NCI-H524 treated with DMSO at 0.1 percent for 48 hours (cell line): Measurements from ENCODE around the gene CD151.

Source experiments
- DNase-seq: peaks from one replicate; lab custom pipeline; 2025; lab: John Stamatoyannopoulos, UW

CD151 gene

DNA sequence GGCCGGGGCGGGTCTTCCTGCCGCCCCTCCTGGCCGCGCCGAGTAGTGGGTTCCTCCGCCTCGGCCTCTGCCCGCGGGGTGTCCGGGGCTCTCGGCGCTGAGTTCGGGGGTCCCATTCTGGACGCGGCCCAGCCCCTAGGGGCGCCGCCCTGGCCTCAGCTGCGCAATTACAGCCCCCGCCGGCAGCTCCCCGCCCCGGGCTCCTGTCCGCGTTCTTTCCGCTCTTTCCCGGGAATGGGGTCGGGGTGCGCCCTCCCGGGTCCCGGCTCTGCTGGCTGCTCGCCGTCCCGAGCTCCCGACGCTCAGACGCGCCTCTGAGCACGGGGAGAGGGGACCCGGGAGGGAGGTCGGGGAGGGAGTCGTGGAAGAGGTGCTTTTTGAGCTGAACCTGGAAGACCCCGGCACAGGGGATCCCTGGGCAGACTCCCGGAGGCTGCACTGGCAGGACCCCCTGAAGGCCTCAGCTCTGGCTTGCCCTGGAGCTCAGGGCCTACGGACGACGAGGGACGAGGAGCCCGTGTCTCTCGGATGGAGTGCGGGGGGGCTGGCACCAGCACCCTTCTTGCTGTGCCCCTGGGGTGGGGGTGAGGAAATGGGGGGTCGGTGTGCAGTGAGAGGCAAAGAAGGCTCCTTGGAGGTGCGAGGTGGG, 10.5 kb downstream of the CD151 start:
- no peak for DNase-seq

DNA sequence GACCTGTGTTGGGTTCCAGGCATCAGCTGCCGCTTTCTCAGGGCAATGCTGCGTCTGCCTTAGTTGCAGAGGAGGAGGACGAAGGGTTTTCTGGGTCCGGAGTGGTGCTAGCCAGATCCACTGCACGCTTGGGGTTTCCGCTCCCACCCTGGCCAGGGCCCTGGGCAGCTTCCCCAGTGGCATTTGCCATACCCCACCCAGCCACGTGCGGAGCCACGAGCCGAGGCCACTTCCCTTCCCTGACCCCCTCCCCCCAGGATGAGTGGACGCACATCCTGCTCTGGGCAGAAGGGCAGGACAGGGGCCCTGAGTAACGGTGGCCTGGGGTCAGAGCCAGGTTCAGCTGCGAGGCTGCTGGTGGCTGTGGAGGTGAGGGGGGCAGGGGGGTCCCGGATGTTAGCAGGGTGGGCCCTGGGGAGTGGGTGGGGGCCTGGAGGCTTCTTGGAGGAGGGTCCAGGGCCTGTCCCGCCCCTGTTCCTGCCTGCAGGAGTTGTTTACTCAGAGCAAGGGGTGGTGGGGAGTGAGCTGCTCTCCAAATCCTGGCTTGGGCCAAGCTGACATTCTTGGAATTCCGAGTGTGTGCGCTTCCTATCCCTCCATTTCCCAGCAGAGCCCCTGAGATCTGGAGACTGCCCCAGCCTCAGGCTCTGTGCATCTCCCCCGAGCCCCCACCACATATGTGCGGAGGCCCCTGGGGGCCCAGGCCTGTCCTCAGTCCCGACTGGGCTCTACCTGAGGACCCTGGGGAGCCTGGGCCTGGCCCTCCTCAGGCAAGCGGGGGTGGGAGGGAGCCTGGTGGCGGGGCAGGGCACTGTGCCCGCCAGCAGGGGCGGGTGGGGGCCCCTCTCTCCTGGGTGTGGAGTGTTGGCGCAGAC, 11.3 kb downstream of the CD151 start:
- no peak for DNase-seq

DNA sequence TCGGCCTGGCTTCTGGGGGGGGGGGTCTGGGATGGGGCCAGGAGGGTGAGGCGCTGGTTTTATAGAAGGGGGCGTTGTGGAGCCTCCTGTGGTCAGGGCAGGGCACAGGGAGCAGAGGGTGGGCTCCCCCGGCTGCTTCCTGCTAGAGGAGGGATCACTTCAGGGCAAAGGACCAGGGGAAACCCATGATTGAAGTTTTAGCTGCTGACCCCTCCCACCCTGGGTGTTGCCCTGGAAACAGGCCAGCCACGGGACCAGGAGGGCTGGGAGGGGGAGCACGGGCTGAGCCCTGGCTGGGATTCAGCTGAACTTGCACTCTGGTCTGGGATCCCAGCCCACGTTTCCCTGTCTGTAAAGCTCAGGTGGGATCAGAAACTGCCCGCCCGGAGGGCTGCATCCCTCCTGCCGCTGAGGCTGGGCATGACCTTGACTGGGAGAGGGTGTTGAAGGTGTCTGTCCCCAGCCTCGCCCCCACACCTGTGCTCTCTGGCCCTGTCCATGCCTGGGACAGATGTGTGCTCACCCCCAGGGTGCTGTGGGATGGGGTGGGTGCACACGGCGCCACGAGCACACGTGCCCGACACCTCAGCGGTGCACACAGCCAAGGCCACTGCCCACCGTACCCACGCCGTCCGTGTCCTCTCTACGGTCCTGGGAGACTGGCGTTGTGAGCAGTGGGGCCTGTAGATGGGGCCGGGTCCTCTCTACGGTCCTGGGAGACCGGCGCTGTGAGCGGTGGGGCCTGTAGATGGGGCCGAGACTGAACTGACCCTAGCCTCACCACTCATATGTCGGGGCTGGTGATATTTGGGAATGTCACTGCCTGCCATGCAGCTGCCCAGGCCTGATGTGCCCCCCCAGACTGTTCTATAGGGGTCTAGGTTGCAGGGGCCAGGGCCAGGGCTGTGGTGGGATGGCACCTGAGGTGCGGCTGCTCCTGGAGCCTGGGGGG, 12.2 kb downstream of the CD151 start:
- DNase-seq, result no peak

DNA sequence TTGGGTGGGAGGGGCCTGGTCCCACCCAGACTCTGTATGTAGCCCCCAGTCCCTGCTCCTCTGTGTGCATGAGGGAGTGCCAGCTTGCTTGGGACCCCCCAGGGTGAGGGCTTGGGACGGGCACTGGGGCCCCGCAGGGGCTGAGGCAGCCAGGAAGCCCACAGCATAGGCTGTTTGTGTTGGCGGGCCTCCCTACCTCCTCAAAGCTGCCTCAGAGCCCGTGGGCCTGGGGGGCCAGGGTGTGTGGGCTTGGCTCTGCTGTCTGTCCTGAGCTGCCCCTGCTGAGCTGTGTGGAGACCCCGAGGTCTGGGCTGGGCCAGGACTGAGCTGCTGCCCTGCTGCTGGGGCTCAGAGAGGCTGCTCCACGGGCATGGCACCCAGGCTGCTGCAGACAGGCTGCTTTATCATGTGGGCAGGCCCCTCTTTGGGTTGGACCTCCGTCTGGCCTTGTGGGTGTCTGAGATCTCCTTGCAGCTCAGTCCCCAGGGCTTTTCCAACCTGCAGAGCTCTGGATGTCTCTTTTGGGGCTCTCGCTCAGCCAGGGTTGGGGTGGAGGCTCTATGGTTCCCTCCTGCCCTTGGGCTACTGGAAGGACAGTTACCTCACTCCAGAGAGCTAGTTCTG, 13.2 kb downstream of the CD151 start:
- no peak for DNase-seq

DNA sequence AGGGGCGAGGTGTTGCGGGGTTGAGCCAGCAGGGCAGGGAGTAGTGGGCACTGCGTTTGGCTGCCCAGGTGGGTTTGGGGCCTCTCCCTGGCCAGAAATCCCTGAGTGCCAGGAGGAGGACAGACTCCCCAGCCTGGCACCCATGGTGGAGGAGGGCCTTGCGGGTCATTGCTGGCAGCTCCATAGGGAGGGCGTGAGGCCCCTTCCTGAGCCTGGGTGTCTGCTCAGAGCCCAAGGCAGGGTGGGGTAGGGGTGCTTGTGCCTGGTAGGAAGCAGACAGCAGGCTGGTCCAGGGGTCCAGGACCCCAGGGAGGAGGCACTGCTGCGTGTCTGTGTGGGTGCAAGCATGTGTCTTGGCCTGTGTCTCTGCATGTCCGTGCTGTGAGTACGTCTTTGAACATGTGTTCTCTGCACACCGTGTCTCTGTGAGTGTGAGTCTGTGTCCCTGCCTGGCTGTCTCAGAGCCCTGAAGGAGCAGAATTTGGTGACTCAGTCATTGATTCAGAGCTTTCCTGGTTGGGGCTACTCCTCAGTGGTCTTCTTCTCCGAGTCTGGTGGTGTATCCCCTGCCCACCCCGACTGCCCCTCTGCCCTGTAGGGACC, 13.8 kb downstream of the CD151 start:
- no peak for DNase-seq

DNA sequence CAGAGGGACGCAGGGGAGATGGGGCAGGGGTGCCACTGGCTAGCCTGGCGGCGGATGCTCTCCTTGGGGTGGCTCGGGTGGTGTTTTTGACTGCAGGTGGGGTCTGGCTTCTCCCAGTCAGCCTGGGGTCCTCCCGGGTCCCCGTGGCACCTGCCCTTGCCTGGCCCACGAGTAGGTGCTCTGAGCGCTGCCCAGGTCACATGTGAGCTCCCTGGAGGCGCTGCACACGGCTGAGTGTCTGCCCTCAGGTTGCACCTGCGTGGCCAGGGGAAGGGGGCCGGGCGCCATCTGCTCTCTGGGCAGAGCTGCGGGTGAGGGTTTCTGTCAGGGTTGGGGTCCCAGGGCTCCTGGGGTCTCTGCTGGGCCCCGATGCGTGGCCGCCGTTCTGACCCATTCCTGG, 15.1 kb downstream of the CD151 start:
- DNase-seq, result no peak

DNA sequence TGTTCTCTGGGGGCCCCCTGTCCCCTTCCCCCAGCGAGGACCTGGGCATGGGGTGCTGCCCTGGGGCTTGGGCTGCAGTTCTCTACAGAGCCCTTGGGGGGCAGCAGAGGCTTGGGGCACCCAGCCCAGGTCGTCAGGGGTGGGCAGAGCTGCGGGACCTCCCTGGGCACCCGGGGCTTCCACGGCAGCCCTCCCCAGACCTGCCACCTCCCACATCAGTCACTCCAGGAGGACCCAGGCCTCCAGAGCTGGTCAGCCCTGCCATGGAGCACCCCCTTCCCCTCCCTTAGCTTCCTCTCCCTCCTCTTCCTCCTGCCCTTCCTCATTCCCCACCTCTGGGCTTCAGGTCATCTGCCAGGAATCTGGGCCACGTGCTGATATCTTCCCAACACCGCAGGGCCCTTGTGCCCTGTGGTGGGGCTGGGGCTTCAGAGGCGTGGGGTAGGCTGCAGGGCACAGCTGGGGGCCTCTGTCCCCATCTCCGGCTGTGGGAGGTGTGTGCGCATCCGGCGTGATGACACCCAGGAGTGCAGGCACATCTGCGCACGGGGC, 15.7 kb downstream of the CD151 start:
- no peak for DNase-seq

DNA sequence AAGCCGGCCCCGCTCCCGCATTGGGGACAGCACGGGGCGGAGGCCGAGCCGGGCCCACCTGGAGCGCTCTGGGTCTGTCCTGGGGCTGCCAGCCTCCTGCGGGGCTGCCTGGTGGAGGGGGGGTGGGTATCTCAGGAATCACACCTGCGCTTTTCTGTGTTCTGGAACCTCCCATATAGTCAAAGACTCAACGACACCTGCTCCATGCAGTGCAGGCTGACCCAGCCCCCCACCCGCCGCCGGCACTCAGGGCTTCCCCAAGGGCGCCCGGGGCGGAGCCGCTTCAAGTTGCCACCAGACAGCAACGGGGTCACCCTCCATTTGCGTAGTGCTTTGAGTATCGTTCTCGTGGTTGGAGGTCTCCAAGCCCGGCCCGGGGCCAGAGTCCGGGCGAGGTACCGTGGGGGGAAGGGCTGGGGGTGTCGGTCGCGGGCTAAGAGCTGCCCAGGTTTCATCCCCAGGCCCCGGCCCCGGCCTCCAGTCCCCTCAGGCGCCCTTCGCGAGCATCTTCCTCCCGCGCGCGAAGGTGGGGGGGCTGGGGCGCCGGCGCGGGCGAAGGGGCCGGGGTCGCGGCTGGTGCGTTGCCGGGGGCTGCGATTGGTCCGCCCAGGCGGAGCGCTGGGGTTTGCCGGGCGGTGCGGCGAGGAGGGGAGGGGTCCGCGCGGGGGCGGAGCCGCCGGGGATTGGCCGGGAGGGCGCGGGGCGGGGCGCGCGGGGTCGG, 16.5 kb downstream of the CD151 start:
- DNase-seq, result no peak

DNA sequence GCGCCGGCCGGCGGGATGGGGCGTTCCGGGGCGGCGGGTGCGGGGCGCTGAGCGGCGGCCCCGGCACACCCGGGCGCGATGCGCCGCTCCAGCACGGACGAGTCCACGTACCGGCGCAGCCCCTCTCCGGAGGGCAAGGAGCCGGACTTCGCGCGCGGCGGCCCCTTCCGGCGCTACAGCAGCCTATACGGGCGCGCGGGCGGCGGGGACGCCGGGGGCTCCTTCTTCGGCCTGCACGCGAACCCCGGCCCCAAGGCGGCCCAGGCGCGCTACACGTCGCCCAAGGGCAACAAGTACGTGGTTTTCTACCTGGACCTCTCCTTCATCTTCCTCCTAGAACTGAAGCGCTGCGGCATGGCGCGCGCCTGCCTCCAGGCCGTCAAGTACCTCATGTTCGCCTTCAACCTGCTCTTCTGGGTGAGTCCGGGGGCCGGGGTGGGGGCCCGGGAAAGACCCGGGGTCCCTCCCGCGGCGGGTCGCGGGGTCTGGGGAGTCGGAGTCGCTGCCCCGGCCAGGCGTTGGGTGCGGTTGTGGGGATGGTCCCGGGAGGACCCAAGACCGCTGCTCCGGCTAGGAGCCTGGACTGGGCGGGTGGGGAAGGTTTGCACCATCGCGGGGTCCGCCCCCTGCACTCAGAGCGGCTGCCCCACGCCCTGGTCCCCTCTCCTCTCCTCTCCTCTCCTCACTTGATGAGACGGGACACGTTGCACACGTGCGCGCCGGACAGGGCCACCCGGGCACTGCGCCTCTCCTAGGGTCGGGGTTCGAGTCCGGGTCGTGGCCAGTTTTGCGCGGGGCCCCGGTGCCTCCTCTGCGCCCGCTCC, 17.4 kb downstream of the CD151 start:
- no peak for DNase-seq

DNA sequence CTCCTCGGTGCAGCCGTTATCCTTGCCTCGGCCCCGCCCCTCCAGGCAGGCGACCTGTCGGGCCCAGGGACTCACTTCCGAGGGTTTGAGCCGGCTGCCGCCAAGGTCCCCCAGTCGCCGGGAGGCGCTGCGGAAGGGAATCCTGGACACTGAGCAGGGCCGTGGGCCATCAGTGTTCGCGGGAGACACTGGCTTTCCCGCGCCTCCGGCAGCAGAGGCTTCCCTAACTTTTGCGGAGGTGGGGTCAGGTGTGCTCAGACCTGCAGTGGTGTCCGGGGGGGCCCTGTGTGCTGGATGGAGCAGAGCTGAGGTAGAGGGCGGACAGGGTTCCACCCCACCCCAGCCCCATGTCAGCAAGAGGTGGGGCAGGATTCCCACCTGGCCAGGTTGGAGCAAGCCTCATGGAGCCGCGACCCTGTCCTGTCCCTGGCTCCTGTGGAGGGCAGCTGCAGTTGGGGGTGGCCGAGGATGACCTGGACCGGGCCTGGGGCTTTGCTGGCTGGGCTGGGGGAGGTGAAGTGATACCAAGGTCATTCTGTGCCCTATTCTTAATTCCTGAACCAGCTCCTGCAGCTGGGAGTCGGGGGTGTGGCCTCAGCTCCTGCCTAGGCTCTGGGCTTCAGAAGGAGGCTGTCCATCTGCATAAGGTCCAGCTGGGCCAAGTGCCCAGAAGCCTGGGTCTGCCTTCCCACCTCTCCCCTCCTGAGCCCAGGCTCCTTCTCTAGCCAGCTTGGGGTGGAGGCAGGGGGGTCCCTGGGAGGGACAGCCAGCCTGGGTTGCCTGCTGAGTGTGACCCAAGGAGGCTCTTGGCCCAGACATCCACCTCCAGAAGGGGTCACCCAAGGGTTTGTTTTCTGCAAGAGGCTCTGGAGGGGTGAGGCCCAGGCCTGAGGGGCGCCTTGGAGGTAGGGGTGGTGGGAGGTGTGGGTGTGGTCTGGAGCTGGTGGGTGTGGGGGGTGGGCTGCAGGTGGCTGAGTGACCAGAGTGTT, 18.3 kb downstream of the CD151 start:
- DNase-seq, result no peak

DNA sequence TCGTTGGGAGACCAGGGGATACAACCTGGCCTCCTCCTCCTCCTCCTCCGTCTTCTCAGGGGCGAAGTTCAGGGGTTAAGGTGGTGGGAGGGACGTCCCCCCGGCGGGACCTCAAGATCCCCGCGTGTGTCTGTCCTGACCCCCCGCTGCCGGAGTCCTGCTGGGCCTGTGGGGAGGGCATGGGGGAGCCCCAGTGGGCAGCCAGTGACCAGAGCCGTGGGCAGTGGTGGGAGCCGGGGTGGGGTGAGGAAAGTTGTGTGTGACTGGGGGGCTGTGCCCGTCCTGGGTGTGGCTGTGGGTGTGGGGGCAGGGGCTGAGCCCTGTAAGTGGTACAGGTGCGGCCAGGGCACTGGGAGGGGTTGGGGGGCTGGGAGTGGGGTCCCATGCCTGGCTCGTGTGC, 20.0 kb downstream of the CD151 start:
- DNase-seq, result no peak

DNA sequence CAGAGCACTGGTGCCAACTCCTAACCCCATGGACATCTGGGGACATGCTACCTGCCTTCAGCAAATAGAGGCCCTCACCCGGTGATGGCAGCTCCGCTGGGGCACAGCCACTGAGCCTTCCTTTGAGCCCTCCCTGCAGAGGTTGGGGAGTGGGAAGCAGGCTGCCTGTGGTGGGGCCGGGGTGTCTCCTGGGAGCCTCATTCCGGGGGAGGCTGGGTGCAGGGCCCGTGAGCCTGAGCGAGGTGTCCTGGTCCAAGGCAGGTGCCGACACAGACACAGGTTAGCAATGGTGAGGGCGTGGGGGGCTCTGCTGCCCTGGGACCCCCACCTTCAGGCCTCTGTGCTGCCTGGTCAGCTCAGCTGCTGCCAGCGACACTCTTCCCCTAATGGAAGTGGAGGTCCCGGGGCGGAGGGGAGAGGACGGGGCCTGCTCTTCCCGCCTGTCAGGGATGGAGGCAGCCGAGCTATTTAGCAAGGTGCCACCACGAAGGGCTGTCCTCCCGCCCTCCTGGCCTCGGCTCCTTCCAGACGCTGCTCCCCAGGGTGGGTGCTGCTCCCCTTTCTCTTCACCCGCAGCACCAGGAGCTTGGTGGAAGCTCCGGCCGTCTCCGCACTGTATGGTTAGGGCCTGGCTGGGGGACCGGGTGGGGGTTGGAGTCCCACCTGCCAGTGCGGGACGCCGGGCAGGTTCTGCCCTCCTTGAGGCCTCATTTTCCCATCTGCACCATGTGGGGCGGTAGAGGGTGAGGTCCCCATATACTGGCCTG, 21.1 kb downstream of the CD151 start:
- DNase-seq, result no peak

DNA sequence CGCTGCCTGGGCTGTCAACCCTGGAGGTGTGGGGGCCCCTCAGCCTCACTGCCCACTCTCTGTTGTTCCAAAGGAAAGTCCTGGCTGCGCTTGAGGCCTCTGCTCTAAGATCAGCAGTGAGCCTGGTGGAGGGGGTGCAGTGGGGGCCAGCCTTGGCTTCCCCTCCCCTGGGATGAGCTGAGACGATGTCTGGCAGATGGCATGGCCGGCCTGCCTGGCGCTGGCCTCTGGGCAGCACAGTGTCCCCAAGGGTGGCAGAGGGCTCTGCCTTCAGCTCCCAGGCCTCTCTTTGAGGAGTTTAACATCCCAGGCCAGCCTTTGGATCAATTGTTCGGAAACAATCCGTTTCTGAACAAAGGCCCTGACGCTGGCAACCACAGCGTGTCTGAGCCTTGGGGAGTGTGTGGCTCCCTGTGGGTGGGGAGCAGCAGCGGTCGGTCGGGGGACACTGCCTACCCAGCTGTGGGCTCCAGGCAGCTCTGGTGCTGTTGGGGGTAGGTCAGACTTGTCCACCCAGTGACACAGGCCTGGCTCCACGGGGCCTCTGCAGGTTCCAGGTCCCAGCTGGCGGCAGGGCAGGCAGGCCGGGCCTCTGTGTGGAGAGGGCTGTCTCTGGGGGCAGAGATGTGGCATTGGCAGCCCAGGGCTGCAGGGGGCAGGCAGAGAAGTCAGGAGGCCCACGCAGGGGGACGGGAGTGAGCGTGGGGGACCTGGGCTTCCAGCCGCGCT, 22.0 kb downstream of the CD151 start:
- DNase-seq, result no peak

DNA sequence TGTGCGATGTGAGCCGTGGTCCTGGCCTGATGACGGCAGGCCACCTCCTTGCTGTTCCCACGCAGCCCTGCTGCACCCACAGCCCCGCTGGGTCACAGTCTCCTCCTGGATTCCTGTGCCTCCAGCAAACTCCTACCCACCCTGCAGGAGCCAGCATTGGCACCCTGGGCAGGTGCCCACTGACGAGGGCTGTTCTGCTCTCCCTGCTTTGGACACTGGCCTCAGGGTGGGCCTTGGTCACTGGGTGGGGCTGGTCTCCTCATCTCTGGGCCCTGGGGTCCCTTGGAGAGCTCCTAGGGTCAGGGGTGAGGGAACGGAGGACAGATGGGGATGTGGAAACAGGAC, 22.6 kb downstream of the CD151 start:
- DNase-seq, result no peak

DNA sequence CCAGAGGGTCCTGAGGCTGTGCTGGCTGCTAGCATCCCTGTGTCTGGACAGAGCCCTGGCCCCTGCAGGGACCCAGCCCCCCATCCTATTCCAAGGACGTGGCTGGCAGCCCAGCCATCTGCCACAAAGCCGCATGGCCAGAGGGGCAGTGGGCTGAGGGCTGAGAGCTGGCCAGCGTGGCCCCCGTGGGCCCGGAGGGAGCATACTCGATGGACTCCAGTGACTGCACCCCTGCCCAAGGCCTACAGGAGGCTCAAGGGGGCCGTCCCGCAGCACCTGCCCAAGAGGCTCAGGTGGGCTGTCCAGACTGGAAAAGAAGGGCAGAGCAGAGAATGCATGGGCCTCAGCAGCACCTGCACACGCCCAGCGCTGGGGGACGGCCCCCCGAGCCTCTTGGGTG, 23.0 kb downstream of the CD151 start:
- DNase-seq, result no peak

DNA sequence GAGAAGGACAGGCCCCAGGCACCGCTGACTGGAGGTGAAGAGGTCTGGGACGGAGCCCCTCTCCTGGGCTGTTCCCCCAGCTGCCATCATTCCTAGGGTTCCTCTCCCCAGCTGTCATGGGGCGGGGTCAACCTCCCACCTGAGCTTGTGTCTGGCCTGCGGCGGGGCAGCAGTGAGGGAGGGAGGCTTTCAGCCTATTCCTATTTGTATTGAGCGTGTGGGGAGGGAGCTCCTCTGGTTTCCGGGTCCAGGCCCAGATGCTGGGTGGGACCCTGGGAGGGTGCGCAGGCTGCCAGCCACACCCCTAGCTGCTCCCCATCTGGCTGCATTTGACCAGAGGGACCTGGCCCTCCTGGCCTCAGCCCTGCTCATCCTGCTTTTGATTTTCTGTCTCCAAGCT, 23.6 kb downstream of the CD151 start:
- no peak for DNase-seq
